SU-DHL-6 (cell line): ENCODE measurements around the gene NR5A2.

Experiments
- H2AFZ ChIP-seq: fragments of 200-600 bp; sonication (generic); 2 replicates; pipeline ENCODE4 v1.6.1; 2014; ENCODE audit warnings: low read depth, mild to moderate bottlenecking, moderate library complexity, mixed read lengths, antibody characterized with exemption, low read length; ENCODE audit not compliant: severe bottlenecking
- H3F3A ChIP-seq: fragments of 200-600 bp; shearing (Covaris generic); 2 replicates; pipeline ENCODE4 v1.6.0; 2016; ENCODE audit warnings: antibody characterized with exemption, mild to moderate bottlenecking; ENCODE audit not compliant: insufficient read depth
- H3K27ac ChIP-seq: fragments of 200-600 bp; sonication (generic); 2 replicates; pipeline ENCODE4 v1.5.1; 2016; ENCODE audit warnings: low read depth, mild to moderate bottlenecking, low read length, moderate library complexity, mixed read lengths
- H3K27me3 ChIP-seq: fragments of 200-600 bp; sonication (generic), shearing (Covaris generic); 2 replicates; pipeline ENCODE4 v1.6.0; 2014; ENCODE audit warnings: mild to moderate bottlenecking, low read length
- H3K36me3 ChIP-seq: fragments of 200-600 bp; sonication (generic); 2 replicates; pipeline ENCODE4 v1.6.1; 2014; ENCODE audit warnings: mild to moderate bottlenecking, low read length, mixed read lengths
- H3K4me2 ChIP-seq: fragments of 300-600, 200-600 bp; shearing (Covaris generic), sonication (generic); 2 replicates; pipeline ENCODE4 v1.6.0; 2014; ENCODE audit warnings: low read length, low read depth, mild to moderate bottlenecking; ENCODE audit not compliant: poor library complexity, severe bottlenecking
- H3K4me3 ChIP-seq: fragments of 200-600 bp; sonication (generic); 2 replicates; pipeline ENCODE4 v1.5.1; 2014; ENCODE audit warnings: antibody characterized with exemption, low read length, mild to moderate bottlenecking, mixed read lengths; ENCODE audit not compliant: insufficient read depth, poor library complexity, severe bottlenecking
- H3K79me2 ChIP-seq: fragments of 200-600 bp; sonication (generic); 2 replicates; pipeline ENCODE4 v1.6.1; 2014; ENCODE audit warnings: mild to moderate bottlenecking, low read length, moderate library complexity; ENCODE audit not compliant: insufficient read depth
- H3K9ac ChIP-seq: fragments of 200-600 bp; sonication (generic); 2 replicates; pipeline ENCODE4 v1.7.0; 2014; ENCODE audit warnings: mild to moderate bottlenecking, low read length
- H3K9me2 ChIP-seq: fragments of 200-600 bp; sonication (generic); replicated peaks from 2 replicates; pipeline ENCODE4 v1.6.1; 2014; ENCODE audit warnings: low read length; ENCODE audit not compliant: insufficient read depth
- H3K9me3 ChIP-seq: fragments of 200-600 bp; sonication (generic); 2 replicates; pipeline ENCODE4 v1.6.1; 2014; ENCODE audit warnings: low read length, mixed read lengths; ENCODE audit not compliant: insufficient read depth
- H4K20me1 ChIP-seq: fragments of 200-600 bp; sonication (generic); 2 replicates; pipeline ENCODE4 v1.6.1; 2014; ENCODE audit warnings: low read depth, mild to moderate bottlenecking, antibody characterized with exemption, low read length, moderate library complexity, mixed read lengths
- CTCF ChIP-seq: fragments of 200-600 bp; sonication (generic); IDR thresholded peaks from one replicate; pipeline ENCODE4 v1.5.1; 2017; ENCODE audit warnings: antibody characterized with exemption, mild to moderate bottlenecking, low read length, moderate library complexity; ENCODE audit not compliant: insufficient read depth, poor library complexity, severe bottlenecking
- EZH2phosphoT487 ChIP-seq: fragments of 200-600 bp; sonication (generic), shearing (Covaris generic); conservative IDR thresholded peaks from 2 replicates; pipeline ENCODE4 v1.6.1; 2018; ENCODE audit warnings: mild to moderate bottlenecking, antibody characterized with exemption, low read length, moderate library complexity, mixed read lengths

The NR5A2 gene

DNA sequence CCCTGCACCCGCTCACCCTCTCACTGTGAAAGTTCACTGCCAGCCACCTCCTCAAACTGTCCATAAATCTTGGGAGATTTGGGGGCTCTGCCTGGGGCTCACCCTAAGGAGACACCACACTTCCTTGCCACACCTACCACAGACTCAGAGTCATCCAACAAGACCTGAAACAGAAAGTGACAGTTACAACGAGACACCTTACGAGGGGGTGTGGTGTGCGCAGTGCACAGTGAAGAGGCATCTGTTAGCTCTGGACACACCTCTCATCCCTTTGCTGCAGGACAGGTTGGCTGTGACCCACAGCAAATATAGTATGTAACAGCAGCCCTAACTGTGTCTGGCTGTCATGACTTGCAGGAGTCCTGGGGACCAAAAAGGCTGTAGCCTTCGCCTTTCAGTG is 190.2 kb downstream of the NR5A2 start:
- TF ChIP-seq EZH2phosphoT487 (no peak), CTCF (no peak)
- Histone ChIP-seq H2AFZ (no peak overlapping the region), H3K27ac (no peak overlapping the region), H3K9me3 (no peaks in the 10 kb centered on the region), H3K9me2 (no peaks in the 10 kb centered on the region), H4K20me1 (no peaks in the 10 kb centered on the region), H3K79me2 (no peaks in the 10 kb centered on the region), H3F3A (no peaks in the 10 kb centered on the region), H3K4me3 (no peak overlapping the region), H3K9ac (no peak overlapping the region), H3K27me3 (no peaks in the 10 kb centered on the region), H3K36me3 (no peaks in the 10 kb centered on the region), H3K4me2 (no peak overlapping the region)

- Histone ChIP-seq H3K9ac (no peak overlapping the region), H3K27ac (no peak overlapping the region), H3K9me3 (no peaks in the 10 kb centered on the region), H3K79me2 (no peaks in the 10 kb centered on the region), H3K4me3 (no peak overlapping the region), H3F3A (no peaks in the 10 kb centered on the region), H4K20me1 (no peaks in the 10 kb centered on the region), H2AFZ (no peak overlapping the region), H3K27me3 (no peaks in the 10 kb centered on the region), H3K36me3 (no peaks in the 10 kb centered on the region), H3K4me2 (no peak overlapping the region), H3K9me2 (no peaks in the 10 kb centered on the region)
- TF ChIP-seq CTCF (no peak), EZH2phosphoT487 (no peak)
Observed at GRCh38 chr1:200221614-200222282, 194.2 kb downstream of the NR5A2 start.

- Histone ChIP-seq H3K36me3 (no peaks in the 10 kb centered on the region), H3K9ac (no peak overlapping the region), H3F3A (no peaks in the 10 kb centered on the region), H3K4me2 (no peak overlapping the region), H3K27me3 (no peaks in the 10 kb centered on the region), H3K4me3 (no peak overlapping the region), H4K20me1 (no peaks in the 10 kb centered on the region), H3K9me2 (no peaks in the 10 kb centered on the region), H3K79me2 (no peaks in the 10 kb centered on the region), H2AFZ (no peak overlapping the region), H3K27ac (no peak overlapping the region), H3K9me3 (no peaks in the 10 kb centered on the region)
- no peak for TF ChIP-seq EZH2phosphoT487
- no peak for TF ChIP-seq CTCF
Observed at GRCh38 chr1:200223207-200223606, 195.7 kb downstream of the NR5A2 start.
